Measurements from ENCODE around the gene SP3. TPM values are rescaled to one million over a fixed set of nuclear protein-coding genes. Genes with fewer than 3 reads are reported as not detected.

Gene SP3
- total RNA-seq, 1 donor from 2014 or later: 41.2 TPM

- DNase-seq (ENCODE audit: low read depth): no peak
- no peak for TF ChIP-seq CTCF (conservative IDR thresholded peaks at IDR 0.05; ENCODE audit: low read depth, low read length)
- H3K4me3 ChIP-seq (ENCODE audit: low read depth, low read length): no peak overlapping the region
Observed at GRCh38 chr2:173997269-173997668, 32.1 kb upstream of the SP3 start.

DNA sequence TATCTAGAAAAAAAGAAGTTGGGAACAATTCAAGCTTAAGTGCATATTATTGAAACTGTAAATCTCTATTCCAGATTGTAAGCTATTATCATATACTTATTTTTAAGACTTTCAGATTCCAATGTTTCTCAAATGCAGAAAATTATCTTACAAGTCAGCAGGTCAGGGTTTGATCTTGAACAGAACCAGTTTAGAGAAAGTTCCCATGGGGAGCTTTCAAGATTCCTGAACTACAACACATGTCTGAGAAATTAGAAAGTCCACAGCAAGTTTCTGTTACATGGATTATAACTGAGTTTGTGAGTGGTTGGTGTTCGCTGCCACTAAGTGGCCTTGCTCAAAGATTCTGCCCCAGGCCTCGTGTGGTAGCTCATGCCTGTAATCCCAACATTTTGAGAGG lies 31.6 kb upstream of the SP3 start:
- DNase-seq (ENCODE audit: low read depth): no peak
- H3K4me3 ChIP-seq (ENCODE audit: low read depth, low read length): no peak overlapping the region
- no peak for TF ChIP-seq CTCF (conservative IDR thresholded peaks at IDR 0.05; ENCODE audit: low read depth, low read length)

GRCh38 chr2:173993459-173993858 lies 28.3 kb upstream of the SP3 start:
- no peak for TF ChIP-seq CTCF (conservative IDR thresholded peaks at IDR 0.05; ENCODE audit: low read depth, low read length)
- no peak for DNase-seq (ENCODE audit: low read depth)
- H3K4me3 ChIP-seq (ENCODE audit: low read depth, low read length): no peak overlapping the region

DNA sequence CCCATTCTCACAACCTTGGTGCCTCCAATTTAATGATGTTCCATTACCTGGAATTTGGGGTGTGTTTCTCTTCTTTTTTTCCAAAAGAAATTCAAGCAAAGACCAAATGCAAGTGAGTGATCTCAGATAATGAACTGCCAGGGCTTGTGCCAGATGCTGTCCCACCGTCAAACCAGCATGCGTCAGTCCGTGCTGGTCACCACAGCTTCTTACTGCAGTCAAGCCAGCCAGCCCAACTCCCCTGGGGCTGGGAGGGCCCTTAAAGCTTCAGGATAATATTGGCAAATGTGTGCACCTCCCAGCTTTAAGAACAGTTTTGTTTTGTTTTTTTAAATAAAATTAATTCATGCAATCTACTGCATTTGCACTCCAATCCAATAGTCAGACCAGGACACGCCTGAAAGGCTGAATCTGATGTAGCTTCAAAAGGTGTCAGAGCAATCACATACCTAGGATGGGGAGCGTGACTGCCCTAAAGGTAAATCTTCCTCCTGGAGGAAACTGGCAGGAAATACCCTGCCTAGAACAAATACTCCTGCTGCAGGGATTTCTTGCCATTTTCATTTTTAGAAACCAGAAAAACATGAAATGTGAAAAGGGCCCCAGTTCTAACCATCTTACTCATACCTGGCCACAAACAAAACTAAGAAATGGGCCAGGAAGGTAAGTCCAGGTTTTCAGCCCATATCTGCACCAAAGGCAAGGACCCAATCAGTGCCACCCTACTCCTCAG lies 26.8 kb upstream of the SP3 start:
- no peak for TF ChIP-seq CTCF (conservative IDR thresholded peaks at IDR 0.05; ENCODE audit: low read depth, low read length)
- DNase-seq (ENCODE audit: low read depth): no peak
- H3K4me3 ChIP-seq (ENCODE audit: low read depth, low read length): no peak overlapping the region

- H3K4me3 ChIP-seq (ENCODE audit: low read depth, low read length): peak overlapping the region; percentile 31
- no peak for TF ChIP-seq CTCF (conservative IDR thresholded peaks at IDR 0.05; ENCODE audit: low read depth, low read length)
- peak; percentile 42 for DNase-seq (ENCODE audit: low read depth)
Observed at GRCh38 chr2:173990970-173991819, 26.0 kb upstream of the SP3 start.

DNA sequence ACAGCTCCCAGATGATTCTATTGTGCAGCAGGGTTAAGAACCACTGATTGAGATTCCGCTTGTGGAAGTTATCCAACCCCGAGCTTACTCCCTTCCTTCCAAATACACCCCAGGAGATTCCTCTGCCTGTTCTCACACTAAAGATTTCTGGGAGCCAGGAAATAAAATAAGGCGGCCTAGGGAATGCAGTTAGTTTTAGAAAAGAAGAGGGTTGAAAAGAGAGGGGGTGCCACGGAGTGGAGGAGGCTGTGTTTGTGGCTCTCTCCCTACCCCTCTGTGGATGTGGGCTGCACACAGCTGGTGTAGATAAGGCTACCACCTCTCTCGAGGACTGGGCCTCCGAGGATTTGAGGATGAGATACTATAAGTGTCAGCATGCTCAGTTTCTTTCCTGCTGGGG lies 25.1 kb upstream of the SP3 start:
- no peak for TF ChIP-seq CTCF (conservative IDR thresholded peaks at IDR 0.05; ENCODE audit: low read depth, low read length)
- H3K4me3 ChIP-seq (ENCODE audit: low read depth, low read length): no peak overlapping the region
- no peak for DNase-seq (ENCODE audit: low read depth)

Measured in epithelial cell of proximal tubule (primary cell).